Inferior parietal cortex (tissue), 1 donor: ENCODE results near the gene MLLT10.

Source experiments
- DNase-seq: peaks from one replicate; pipeline ENCODE4 v3.0.0-alpha.2; 2016; ENCODE audit errors: extremely low spot score

MLLT10 gene

DNA sequence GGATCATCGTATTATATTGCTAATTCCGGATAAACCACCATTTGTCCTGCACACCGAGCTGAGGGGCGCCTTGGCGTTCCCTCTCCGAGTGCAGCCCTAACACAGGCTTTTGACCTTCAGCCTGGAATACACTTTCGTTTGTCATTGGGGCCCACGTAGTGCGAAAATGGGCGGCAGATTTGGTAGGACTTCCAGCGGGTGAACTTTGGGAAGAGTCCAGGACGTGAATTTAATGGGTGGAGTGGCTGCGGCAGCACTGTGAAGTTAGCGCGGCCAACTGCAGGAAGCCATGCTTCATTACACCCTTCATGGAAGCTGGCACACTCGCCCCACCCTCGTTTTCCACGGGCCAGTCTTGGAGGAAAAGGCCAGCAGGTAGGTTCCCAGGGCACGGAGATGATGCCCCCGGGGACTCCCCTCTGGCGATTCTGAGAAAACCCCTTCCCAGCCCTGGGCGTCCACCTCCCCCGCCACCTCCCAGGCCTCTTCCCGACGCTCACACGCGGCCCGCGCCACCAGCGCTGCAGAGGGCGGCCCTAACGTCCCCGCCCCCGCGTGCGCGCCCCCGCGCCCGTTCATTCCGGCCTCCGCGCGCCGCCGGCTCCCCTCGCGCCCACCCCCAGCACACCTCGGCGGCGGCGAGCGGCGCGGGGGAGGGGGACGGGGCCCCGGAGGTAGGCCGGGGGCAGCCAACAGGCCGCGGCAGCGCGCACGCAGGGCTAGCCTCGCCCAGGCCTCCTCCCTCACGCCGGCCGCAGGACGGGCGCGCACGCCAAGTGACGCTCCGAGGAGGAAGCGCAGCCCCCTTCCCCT lies at the start of gene MLLT10:
MLLT10 (plus strand) TSS at position 766 of the 813 bp plus-strand sequence. CDS start 413 bp downstream, outside the sequence.
- peak; percentile 85 for DNase-seq

DNA sequence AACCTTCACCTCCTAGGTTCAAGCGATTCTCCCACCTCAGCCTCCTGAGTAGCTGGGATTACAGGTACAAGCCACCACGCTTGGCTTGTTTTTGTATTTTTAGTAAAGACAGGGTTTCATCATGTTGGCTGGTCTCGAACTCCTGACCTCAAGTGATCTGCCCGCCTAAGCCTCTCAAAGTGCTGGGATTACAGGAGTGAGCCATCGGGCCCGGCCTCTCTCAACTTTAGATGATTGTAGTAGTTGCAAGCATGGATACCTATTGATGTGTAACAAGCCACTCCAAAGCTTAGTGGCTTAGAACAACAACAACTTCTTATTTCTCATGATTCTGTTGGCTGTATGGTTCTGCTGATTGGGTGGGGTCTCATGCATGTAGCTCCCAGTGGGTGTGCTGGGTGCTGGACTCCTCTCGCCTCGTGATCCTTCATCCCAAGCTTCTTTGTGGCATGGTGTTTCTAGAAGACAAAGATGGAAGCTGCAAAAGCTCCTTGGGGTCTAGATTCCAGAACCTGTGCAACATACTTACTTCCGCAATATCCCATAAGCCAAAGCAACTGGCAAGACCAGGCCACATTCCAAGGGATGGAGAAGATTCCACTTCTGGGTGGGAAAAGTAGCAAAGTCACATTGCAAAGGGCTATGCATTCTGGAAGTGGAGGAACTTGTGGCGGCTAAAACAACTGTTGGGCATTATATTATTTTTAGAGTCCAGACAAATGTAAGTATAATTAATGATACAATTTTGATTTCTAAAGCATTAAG lies 46.4 kb upstream of the MLLT10 start:
- DNase-seq, result no peak

DNA sequence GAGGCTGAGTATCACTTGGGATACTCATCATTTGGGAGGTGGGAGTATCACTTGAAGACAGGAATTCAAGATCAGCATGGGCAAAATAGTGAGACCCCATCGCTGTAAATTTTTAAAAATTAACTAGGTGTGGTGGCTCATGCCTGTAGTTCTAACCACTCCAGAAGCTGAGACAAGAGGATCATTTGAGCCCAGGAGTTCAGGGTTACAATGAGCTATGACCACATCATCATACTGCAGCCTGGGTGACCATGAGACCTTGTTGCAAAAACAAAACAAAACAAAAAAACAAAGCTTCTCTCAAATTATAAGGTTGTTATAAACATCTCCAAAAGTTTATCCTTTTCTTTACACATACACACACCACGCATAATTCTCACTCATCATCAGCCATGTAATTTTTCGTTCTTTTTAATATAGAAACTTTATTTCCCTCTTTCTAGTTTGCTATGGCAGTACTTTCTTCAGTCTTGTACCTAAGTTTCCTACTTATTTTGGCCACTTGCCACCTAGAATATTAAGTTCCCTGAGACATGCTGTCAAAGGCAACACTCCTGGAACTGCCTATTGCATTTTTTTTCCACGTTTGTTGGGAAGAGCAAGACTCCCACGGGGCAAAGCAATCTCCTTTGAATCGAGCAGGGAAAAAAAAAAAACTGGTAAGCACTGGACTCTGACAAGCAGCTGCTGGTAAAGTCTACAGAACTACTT lies 45.6 kb upstream of the MLLT10 start:
- no peak for DNase-seq

DNA sequence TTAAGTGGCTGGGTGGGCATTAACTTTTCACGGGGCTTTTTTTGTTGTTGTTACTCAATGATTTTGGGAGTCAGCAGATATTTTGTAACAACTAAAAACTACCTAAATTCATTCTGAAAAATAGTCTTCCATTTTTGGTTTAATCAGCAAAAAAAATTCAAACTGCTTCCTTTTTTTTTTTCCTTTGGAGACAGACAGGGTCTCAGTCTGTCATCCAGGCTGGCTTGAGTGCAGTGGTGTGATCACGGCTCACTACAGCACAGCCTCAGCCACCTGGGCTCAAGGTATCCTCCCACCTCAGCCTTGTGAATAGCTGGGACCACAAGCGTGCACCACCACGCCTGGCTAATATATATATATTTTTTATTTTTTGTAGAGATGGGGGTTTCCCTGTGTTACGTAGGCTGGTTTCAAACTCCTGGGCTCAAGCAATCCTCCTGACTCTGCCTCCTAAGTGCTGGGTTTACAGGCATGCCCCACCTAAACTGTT lies 45.0 kb upstream of the MLLT10 start:
- no peak for DNase-seq

DNA sequence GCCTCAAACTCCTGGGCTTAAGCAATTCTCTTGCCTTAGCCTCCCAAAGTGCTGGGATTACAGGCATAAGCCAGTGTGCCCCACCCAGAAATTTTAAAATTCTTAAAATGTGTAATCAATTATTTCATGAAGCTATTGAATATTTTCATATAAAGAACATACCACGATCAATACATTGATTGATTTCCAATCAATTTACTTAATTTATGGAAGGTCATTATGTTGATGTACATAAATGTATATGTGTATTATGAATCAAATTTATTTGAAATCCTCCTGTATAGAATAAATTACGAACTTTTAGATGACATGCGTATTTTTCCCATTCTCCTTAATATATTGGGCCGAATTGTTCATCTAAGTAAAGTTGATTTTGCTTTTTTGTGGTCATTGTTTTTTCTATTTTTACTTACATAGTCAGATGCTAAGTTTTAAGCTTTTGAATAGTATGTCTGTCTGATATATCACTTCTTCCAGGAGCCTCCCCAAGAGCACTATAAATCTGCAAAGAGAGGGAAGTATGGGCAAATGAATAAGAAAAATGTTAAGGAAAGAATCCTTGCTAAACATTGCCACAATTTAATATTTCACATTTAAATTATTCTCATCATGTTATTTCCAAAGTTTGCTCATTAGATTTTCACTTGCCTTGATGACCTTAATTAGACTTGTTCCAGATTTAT lies 43.9 kb upstream of the MLLT10 start:
- no peak for DNase-seq

DNA sequence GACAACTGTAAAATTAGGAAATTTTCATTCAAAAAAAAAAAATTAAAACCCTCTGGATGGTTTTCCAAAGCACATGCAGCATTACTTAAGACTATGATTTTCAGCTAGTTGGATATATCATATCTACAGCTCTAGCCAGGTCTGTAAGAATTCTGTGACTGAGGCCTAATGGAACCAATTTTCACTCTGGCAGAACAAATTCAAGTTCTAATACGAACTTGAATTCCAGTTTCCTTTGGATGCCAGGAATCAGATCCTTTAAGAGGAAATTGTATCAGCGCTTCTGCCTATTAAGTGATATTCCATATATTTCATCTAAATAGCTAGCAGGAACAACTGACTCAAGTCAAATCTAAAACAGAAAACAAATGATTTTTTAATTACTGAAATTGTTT lies 43.3 kb upstream of the MLLT10 start:
- no peak for DNase-seq

DNA sequence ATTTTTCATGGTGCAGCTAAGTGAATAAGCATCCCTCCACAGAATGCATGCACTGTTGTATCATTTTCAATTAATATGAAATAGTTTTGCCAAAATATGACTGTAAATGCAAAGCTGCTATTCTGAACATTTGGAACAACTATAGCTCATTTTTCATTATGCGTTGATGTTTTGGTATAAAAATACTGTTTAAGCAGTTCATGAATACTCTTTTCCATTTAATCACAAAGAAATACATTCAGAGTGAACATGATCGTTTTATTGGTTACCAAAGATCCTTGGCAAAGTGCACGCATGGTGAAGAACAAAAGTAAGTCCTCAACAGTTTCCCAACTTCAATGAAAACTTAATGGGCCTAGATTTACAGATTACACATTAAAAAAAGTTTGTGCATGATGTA lies 41.6 kb upstream of the MLLT10 start:
- no peak for DNase-seq

DNA sequence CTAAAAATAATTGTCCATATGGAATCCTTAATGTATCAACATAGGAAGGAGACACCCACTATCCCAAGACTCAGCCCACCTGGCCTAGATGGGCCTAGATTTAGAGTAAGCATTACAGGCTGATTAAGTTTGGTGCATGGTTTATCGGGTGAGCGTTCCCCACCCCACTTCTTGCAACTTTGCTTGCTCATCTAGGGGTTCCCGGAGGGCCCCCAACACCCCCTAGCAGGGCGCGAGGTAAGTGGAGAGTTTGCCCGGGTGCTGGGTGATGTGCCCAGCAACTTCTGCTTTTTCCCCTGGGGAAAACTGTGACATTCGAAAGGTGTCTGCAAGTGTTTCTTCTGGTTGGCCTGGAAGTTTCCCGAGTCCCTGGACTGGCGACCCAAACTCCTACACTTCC lies 40.2 kb upstream of the MLLT10 start:
- no peak for DNase-seq

DNA sequence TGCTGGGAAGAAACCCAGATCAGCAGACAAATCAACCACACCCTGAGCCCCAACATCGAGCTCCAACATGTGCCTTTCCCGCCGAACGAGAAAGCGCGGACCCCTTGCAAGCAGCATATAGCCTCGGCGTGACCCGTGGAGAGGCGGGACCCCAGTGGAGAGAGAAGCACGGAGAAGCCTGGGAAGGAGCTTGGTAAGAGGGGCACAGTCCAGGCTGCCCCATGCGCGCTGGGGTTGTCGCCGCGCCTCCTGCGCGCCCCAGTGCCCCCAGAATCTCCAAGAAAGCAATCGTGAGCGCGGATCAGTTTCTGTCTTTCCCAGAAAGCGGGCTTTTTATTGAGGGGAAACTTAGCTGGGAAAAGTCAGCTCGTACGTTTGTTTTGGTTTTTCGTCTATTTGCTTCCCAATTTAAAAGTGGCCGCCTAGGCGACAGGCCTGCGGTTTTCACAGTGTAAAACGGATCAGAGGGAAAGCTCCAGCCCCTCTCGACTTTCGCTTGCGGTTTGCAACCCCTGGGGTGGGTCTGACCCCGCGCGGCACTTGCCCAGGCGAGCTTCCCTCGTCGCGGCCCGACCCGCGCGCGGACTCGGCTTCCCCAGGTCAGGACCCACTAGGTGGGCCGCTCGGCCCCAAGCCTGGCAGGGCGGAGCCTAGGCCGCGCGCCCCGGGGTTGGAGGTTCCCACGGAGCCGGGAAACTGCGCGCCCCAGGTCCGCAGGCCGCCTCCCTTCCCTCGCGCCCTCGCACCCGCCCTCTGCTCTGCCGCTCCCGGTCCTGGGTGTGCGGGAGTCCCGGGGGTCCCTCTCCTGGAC lies 39.6 kb upstream of the MLLT10 start:
- no peak for DNase-seq

DNA sequence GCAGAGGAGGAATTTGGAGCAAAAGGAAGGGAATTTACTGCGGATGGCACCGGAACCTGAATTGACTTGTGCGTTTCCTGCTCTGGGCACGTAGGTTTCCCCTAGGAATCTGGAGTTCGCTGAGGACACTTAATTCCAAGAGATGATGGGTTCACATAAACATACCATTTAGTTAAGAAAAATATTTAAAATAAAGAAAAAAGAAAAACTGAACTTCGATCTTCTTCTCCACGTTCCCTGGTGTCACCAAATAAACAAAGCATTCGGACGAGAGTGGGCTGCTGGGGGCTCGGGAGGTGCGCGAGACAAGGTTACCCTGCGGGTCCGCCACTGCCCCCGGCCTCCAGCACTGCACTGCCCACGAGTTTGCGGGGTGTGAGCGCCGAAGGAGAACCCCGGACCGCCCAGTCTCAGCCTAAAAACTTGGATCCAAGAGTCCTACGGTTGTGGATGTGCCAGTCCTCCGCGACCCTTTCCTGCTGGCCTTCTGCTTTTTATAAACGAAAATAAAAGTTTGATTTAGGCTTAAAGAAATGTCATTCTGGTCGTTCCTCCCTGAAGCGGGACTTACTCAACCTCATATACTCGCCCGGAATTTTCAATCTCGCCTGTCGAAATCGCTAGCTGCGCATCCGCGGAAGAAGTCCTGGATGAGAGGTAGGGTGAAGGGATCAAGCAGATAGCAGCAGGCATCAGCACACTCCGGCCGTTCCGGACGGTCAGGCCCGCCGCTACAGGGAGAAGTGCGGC lies 38.9 kb upstream of the MLLT10 start:
- DNase-seq, result no peak

DNA sequence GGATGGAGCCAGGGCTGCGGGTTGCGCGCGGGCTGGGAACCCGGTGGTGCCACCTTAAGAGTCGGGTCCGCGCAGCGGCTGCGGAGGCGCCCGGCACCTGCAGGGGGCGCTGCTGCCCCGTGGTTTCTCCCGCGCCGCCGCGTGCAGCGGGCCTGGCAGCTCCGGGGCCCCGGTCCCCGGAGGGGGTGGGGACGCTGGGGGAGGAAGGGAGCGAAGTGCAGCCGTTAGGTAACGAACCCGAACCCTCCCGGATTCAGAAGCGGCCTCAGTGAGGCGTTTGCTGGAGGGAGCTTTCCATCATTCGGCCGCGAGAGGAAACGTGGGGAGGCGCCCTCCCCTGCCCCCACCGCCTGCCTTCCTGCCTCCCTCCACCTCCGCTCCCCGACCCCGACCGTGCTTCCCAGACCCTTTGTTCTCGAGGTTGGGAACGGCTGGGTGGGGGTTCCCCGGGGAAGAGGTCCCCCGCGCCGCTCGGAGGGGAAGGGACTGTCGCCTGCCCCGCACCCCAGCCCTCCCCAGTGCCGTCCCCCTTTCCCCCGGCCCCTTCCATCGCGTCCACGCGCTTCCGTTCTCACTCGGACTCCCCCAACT lies 38.2 kb upstream of the MLLT10 start:
- peak; percentile 89 for DNase-seq

DNA sequence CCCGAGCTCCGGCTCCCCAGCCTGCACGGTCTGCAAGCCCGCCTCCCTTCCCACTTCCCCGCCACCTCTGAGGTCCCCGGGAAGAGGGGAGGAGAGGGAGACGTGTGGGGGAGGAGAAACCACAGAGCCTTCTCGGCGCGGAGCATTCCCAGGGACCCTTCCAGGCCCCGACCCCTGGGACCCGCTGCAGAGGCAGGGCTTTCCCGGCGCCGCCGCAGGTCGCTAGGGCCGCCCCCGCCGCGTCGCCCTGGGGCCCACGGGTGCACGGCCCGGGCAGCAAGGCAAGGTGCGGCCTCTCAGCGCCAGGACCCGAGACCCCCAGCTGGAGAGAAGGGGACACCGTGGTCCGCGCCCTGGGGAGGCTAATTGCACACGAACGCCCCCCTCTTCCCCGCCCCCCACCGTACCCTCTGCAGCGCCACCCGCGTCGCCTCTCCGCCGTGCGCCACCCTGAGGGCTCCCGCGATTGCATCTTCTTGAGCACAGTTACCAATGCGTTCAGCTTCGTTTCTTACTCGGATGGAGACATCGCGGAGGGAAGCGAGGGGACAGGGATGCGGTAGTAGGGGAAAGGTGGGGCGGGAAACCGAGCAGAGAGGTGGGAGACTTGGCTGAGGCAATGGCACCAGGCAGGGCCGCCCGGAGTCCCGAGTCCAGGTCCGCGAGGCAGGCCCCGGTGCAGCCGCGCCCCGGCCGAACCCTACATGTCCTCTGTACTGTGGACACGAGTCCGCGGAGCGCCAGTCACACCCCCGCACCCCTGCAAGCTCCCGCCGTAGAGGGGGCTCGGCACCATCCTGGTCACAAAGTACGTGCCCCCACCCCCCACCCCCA lies 37.5 kb upstream of the MLLT10 start:
- DNase-seq, result peak; percentile 64

DNA sequence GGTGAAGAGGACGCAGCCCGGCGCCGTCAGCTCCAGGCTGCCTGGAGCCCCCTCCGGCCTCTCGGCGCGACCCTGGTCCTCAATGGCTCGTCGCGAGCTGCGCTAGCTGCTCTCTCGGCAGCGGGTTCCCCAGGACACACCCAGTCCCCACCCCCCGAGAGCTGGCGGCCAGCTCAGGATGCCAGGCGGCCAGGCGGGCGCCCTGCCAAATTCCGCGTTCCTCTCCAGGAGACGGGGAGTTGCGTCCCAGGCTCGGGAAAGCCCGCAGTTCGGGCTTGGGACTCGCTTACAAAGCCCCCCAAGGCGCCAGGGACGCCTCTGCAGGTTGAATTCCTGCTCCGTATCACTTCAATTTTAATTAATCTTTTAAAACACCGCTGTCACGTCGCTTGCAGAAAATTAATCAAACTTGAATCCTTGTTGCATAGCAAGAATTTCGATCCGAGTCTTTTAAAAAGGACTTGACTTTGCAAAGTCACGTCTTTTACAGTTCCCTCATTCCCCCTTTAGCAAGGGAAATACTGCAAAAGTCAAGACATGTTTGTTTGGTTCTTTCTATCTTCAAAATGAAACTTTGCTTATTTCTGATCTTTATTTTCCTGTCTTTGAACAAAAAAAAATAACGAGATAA lies 36.7 kb upstream of the MLLT10 start:
- no peak for DNase-seq

DNA sequence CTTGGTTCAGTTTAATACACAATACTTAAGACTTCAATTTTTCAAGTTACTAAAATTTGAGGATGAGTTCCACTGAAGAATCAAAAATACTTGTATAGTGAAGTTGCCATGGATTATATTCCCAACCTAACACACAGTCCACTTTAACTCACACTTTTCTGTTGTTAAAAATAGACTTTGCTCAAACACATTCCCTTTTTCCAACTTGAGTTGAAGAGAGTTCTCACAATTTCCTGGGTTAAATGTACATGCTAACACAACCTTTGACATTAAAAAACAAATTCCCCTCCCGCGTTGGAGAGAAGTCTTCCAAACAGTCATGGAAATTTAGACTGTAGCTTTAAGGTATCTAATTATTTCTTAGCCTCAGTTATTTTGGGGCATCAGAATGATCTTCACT lies 35.7 kb upstream of the MLLT10 start:
- DNase-seq, result no peak

DNA sequence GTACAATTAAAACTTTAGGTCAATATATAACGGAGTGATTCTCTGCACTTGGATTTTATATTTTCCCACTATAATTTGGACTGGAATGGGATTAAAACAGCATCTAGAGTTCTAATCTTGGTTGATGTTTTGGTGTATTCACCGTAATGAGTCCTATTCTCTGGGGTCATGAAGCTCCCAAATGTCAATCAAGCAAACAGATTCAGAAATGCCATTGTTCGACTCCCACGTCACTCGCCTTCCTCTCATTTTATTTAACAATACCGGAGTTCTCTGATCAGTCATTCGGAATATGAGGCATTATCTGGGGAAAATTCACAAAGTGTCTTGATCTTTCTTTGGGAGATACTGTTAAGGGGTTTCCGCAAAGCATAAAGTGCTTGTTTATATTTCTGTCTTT lies 35.0 kb upstream of the MLLT10 start:
- no peak for DNase-seq

DNA sequence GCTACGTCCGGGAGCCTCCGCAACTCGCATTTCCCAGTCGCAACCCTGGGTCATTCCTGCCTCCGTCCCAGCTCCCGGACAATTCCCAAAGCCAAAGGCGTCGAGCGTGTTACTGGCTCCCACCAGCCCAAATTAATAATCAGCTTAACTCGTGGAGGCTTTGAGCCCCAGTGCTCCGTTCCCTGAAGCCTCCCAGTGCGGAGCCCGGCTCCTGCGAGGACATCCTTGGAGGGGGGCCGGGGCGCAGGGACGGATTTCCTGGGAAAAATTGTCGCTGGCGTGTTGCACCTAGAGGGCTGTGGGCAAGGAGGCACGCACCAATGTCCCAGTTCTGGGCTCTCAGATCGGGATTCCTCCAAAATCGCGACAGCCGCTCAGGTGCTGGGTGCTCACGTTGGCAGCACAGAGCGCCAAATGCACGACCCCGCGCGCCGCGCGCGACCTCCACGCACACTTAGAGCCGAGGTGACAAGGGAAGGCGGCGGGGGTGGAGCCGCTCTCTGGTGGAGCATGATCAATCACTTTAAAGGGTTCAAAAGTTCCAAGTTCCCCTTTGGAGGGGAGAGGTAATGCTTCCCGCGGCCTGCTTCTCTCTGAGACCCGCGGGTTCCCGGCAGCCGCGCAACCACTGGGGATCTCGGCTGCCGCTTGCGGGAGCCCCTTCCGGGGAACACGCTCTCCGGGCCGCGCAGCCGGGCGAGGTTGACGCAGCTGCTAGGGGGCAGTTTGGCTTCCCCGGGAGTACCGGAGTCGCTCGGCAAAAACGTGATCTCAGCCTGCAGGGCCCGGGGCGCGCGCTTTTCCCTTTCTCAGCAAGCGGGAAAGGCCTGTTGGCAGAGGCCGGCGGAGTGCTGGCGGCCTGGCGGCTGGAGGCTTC lies 34.1 kb upstream of the MLLT10 start:
- DNase-seq, result no peak

DNA sequence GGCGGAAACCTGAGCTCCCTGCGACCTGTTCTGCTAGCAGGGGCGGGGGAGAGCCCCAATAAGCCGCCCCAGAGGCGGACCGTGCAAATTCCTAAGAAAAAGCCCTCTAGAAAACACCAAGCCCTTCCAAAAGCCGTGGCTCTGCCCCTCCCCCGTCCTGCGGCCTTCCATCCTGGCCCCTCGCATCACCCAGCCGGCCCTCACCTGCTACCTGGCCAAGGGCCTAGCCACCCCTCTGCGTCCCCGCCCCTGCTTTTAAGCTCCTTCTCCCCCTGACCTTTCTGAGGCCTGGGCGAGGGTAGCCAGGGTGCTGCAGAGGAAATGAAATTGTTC lies 33.5 kb upstream of the MLLT10 start:
- DNase-seq, result no peak

DNA sequence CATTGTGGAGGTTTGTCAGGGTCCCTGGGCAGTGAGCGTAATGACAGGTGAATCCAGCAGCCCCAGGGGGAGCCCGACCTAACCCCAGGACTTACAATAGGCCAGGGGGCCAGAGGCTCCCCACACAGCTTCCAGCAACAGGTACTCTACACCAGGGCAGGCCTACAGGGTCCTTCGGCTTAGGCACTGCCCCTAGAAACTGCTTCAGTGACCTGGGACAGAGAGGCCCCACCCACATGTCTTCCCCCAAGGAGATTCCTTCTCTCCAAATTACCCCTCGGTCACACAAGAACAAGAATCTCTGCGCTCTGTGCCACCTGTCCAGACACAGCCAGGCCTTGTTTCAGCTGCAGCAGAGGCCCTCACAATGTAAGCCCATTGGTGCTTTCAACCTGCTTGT lies 32.9 kb upstream of the MLLT10 start:
- DNase-seq, result no peak
